GM21528 (cell line): ENCODE data around the gene GTF2A1.
"Not testable (repeated sequence)": the region's sequence is repeated elsewhere in the genome, so short reads cannot be mapped to it uniquely, and the experiment has no call there.

Experiments
- ATAC-seq: cut with Tn5 transposase; IDR thresholded peaks from one replicate; pipeline ENCODE4 v1.9.1; 2021; ENCODE audit warnings: mild to moderate bottlenecking, moderate library complexity; ENCODE audit not compliant: unreplicated experiment, low FRiP score

Gene GTF2A1

DNA sequence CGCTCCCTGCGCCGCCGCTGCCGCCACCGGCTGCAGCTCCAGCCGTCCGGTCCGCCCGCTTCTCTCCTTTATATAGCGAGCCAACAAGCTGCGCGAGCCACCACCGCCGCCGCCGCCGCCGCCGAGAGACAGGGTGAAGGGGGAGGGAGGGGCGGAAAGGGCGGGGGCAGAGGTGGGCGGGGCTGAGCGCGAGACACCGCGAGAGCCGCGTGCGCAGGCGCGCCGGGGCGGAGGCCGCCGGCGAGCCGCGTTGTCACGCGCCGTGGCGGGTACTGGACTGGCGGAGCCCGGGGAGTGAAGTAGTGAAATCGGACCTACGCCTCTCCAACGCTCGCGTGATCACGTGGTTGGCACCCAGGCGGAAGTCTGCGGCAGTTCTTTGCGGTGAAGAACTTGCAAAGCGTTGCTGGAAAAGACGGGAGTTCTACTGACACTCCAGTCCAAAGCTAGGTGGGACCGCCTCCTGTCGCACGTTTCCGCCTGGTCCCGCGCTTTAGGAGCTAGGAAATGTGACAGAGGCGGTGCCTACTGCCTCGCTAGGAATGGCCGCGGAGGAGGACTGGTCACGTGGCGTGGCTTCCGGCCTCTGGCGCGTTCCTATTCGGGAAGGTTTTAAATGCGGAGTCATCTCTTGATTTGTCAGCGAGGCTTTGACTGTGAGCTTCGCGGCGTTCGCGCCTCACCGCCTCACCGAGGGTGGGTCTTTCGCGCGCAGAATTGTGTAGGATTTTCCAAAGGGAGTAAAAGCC, at the start of gene GTF2A1:
Gene GTF2A1 (minus strand): TSS at position 130 of the 749 bp plus-strand sequence. CDS start 441 bp downstream, outside the sequence.
- peak; percentile 83 for ATAC-seq

DNA sequence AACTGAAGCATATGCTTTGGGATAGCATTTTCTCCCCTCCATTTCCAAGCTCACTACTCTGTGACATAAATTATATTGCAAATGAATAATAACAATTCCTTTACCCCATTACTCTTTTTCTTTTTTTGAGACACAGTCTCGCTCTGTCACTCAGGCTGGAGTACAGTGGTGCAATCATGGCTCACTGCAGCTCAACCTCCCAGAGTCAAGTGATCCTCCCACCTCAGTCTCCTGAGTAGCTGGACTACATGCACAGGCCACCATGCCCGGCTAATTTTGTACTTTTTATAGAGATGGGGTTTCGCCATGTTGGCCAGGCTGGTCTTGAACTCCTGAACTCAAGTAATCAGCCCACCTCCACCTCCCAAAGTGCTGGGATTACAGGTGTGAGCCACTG, 49.2 kb upstream of the GTF2A1 start:
- ATAC-seq = no peak

DNA sequence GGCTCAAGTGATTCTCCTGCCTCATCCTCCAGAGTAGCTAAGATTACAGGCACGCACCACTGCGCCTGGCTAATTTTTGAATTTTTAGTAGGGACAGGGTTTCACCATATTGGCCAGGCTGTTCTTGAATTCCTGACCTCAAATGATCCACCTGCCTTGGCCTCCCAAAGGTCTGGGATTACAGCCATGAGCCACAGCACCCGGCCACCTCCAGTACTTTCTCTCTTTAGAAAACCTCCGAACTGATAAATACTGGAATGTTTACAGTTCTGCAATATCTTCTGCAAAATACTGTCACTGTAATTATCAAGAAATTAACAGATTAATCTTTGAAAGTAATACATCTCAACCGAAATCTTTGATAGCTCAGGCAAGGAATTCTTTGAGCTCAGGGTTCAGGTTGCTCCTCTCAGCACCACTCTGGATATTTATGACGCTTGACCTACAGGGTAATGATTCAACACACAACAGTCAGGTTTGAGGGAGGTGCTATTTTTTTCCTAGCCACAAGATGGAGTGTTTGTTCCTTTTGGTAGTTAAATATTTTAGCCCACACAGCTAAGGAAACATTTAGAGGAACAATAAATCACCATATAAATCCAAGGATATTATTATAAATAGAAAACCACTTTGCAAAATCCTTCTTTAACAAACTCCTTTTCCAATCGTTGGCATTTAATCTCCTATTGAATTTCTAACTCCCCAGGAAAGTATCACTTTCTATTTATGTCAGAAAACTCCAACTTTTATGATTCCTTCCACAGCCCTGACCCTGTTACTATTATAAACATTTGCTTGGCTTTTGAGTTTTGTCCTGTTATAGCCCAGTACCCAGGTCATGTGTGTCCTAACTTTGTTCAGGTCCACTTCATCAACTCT, 48.6 kb upstream of the GTF2A1 start:
- ATAC-seq = peak; percentile 70

GRCh38 chr14:81268016-81268416, 47.3 kb upstream of the GTF2A1 start:
- no peak for ATAC-seq

DNA sequence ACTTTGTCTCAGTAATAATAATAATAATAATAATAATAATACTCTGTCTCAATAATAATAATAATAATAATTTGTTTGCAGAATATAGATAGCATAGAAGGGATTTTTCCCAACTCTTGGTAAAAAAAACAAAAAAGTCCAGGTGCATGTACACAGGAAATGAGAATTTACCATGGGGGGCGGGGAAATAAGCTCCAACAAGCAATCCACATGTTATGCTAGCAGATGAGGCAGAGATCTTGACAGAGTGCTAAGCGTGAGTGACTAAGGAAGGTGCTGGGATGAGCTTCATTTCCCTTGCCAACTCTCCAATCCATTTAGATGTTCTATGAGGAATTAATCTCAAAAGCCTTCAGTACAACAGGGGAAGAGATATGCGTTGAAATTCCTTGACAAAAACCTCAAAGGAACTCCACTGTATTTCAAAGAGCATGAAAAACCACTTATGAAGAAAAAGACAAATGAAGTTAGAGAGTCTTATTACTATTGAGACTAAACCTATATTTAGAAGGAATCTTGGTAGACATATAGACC, 44.9 kb upstream of the GTF2A1 start:
- no peak for ATAC-seq

- no peak for ATAC-seq
Measured at GRCh38 chr14:81264671-81265070, 43.9 kb upstream of the GTF2A1 start.

- no peak for ATAC-seq
Measured at GRCh38 chr14:81263777-81264410, 43.1 kb upstream of the GTF2A1 start.

DNA sequence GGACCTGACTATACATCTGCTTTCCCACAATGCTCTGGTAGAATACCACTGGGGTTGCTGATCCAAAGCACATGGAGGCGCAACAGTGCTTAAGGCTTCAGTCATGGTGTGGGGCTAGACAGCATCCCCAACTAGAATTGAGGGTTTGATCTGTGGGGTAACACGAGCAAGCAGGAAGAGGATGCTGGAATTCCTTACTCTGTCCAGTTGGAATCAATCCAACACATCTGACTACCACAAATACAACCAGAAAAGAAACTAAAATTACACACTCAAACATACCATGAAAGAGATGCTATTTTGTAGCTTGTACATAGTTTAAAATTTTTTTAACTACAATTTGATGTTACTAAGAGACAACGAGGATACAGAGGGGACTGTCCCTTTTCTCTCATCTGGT, 40.4 kb upstream of the GTF2A1 start:
- ATAC-seq = no peak

DNA sequence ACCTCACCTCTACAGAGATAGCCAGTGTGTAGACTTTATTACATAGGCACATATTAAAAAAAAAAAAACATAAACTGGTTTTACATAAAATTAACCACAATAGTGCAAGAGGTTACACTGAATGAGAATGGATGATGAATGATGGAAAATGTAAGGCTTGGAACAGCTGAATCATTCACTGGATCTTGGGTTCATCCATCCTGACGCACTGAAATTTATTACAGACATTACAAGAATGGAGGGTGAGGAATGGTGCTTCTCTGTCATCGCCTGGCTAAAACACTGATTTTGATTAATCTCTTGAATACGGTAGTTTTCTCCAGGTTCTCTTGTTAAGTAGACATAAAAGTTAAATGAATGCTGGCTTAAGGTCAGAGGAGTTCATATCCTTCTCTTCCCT, 40.0 kb upstream of the GTF2A1 start:
- no peak for ATAC-seq

- ATAC-seq = peak; percentile 57
Measured at GRCh38 chr14:81256289-81256960, 35.7 kb upstream of the GTF2A1 start.

DNA sequence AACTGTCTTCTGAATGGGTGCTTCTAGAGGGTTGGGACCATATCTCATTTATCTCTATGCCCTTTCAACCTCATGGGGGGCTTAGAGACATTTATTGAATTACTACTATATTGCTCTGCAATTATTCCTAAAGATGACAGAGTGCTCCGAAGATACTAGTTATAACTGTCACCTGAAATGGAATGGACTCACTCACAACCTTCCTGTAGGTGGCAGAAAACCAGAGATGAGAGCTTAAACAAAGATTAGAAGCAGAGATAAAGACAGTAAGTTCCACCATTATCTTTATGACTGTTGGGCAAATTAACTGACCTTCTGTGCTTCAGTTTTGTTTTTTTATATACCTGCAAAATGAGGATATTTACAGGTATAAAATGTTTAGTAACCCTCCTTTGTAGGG, 31.5 kb upstream of the GTF2A1 start:
- ATAC-seq = no peak

GRCh38 chr14:81247271-81247766, 26.6 kb upstream of the GTF2A1 start:
- ATAC-seq = no peak

- no peak for ATAC-seq
Measured at GRCh38 chr14:81246461-81247270, 25.9 kb upstream of the GTF2A1 start.

GRCh38 chr14:81245771-81246170, 25.0 kb upstream of the GTF2A1 start:
- no peak for ATAC-seq

DNA sequence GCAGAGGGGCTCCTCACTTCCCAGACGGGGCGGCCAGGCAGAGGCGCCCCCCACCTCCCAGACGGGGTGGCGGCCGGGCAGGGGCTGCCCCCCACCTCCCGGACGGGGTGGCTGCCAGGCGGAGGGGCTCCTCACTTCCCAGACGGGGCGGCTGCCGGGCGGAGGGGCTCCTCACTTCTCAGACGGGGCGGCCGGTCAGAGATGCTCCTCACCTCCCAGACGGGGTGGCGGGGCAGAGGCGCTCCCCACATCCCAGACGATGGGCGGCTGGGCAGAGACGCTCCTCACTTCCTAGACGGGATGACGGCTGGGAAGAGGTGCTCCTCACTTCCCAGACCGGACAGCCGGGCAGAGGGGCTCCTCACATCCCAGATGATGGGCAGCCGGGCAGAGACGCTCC, 23.7 kb upstream of the GTF2A1 start:
- ATAC-seq = not testable (repeated sequence)

- ATAC-seq = no peak
Measured at GRCh38 chr14:81243499-81243898, 22.7 kb upstream of the GTF2A1 start.

DNA sequence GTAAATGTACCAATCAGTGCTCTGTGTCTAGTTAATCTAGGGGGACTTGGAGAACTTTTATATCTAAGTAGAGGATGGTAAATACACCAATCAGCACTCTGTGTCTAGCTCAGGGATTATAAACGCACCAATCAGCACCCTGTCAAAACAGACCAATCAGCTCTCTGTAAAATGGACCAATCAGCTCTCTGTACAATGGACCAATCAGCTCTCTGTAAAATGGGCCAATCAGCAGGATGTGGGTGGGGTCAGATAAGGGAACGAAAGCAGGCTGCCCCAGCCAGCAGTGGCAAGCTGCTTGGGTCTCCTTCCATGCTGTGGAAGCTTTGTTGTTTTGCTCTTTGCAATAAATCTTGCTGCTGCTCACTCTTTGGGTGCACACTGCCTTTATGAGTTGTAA, 16.1 kb upstream of the GTF2A1 start:
- ATAC-seq = not testable (repeated sequence)

- no peak for ATAC-seq
Measured at GRCh38 chr14:81236138-81236537, 15.4 kb upstream of the GTF2A1 start.

DNA sequence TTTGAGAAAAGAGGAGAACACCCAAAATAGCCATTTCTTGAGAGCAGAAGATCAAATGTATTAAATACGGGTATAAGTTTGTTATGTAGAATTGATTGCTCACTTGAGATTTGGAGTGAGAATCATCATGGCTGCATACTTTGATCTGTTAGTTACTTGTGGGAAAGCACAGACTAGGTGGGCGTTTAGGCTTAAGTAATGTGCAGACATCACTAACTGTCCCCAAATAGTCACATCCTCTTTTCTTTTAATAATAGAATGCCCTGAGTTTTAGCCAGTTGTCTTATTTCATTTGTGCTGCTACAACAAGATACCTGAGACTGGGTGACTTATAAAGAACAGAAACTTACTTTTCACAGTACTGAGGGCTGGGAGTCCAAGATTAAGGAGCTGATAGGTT, 14.3 kb upstream of the GTF2A1 start:
- no peak for ATAC-seq
